Nephron progenitor cell (in vitro differentiated cells): ENCODE measurements around the gene XAF1.

ENCODE experiments used
- DNase-seq: peaks from one replicate; pipeline ENCODE4 v3.0.0; 2021
- H3K27ac Mint-ChIP-seq: 2 replicates; pipeline ENCODE4 v1.8.0; 2021; ENCODE audit warnings: mild to moderate bottlenecking, moderate library complexity, mixed read lengths
- H3K27me3 Mint-ChIP-seq: 2 replicates; pipeline ENCODE4 v1.8.0; 2021; ENCODE audit warnings: mild to moderate bottlenecking, low read depth, mixed read lengths; ENCODE audit not compliant: poor library complexity
- H3K36me3 Mint-ChIP-seq: 2 replicates; pipeline ENCODE4 v1.8.0; 2021; ENCODE audit warnings: low read depth, mixed read lengths
- H3K4me1 Mint-ChIP-seq: 2 replicates; pipeline ENCODE4 v1.8.0; 2021; ENCODE audit warnings: mixed read lengths
- H3K4me3 Mint-ChIP-seq: 2 replicates; pipeline ENCODE4 v1.8.0; 2021; ENCODE audit warnings: mild to moderate bottlenecking, moderate library complexity, mixed read lengths
- H3K9me3 Mint-ChIP-seq: 2 replicates; pipeline ENCODE4 v1.8.0; 2021; ENCODE audit warnings: mild to moderate bottlenecking, moderate library complexity, mixed read lengths
- CTCF ChIP-seq: fragments of 200-600 bp; sonication (generic); IDR thresholded peaks from 2 replicates; pipeline ENCODE4 v1.5.0; 2021; ENCODE audit warnings: antibody characterized with exemption

Gene XAF1

DNA sequence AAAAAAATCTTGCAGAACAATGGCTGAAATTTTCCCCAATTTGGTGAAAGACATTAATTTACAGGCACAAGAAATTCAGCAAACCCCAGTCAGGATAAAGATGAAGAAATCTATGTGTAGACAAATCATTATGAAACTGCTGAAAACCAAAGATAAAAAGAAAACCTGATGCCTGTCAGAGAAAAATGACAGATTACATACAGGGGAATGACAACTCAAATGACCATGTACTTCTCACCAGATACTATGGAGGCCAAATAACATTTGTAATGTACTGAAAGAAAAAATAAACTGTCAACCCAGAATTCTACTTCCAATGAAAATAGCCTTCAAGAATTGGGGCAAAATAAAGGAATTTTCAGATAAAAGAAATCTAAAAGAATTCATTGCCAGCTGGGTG lies 7.2 kb upstream of the XAF1 start:
- H3K4me3 Mint-ChIP-seq: no peak overlapping the region
- H3K9me3 Mint-ChIP-seq: peaks cover 4% of the 10 kb centered on the region
- DNase-seq: no peak
- no peaks in the 10 kb centered on the region for H3K36me3 Mint-ChIP-seq
- H3K27ac Mint-ChIP-seq: no peak overlapping the region
- H3K4me1 Mint-ChIP-seq: peaks cover 12% of the 10 kb centered on the region
- peaks cover 34% of the 10 kb centered on the region for H3K27me3 Mint-ChIP-seq
- no peak for TF ChIP-seq CTCF

GRCh38 chr17:6749519-6749918 lies 6.3 kb upstream of the XAF1 start:
- Mint-ChIP-seq H3K27me3 (peaks cover 33% of the 10 kb centered on the region), H3K4me3 (no peak overlapping the region), H3K36me3 (no peaks in the 10 kb centered on the region), H3K27ac (no peak overlapping the region), H3K9me3 (peaks cover 4% of the 10 kb centered on the region), H3K4me1 (peaks cover 12% of the 10 kb centered on the region)
- no peak for DNase-seq
- no peak for TF ChIP-seq CTCF

DNA sequence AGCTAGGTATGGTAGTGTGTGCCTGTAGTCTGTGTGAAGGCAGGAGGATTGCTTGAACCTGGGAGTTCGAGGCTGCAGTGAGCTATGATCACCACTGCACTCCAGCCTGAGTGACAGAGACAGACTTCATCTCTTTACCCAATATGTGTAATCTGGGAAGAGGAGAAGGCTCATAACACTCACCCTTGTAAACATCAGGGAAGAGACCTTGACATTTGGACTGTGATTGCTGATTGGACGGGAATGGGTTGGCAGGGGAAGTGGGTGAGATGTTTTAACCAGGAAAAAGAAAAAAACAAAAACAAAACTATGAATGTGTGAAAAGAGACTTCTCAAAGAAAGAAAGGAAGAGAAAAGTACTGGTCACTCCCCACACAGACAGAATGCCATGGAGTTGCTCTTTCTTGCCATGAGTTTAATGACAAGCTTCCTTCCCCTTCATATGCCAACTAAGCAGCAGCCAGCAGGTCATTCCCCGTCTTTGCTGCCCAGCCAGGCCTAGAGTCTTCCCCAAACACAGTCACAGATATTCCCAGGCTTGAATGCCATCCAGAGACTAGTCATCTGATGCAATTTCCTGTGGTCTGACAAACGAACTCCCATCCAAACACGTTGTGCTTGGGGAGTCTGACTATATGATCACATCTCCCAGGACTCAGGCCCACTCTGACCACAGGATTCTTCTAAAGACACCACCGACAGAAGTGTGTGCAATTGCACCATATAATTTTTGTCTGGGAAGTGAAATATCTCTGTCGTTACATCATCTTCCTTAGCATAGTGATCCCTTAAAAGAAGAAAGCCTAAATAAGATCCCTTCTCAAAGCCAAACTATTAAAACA lies 3.6 kb upstream of the XAF1 start:
- peaks cover 25% of the 10 kb centered on the region for H3K4me1 Mint-ChIP-seq
- no peak overlapping the region for H3K27ac Mint-ChIP-seq
- H3K4me3 Mint-ChIP-seq: no peak overlapping the region
- no peak for TF ChIP-seq CTCF
- DNase-seq: no peak
- no peaks in the 10 kb centered on the region for H3K36me3 Mint-ChIP-seq
- peaks cover 32% of the 10 kb centered on the region for H3K27me3 Mint-ChIP-seq
- no peaks in the 10 kb centered on the region for H3K9me3 Mint-ChIP-seq

DNA sequence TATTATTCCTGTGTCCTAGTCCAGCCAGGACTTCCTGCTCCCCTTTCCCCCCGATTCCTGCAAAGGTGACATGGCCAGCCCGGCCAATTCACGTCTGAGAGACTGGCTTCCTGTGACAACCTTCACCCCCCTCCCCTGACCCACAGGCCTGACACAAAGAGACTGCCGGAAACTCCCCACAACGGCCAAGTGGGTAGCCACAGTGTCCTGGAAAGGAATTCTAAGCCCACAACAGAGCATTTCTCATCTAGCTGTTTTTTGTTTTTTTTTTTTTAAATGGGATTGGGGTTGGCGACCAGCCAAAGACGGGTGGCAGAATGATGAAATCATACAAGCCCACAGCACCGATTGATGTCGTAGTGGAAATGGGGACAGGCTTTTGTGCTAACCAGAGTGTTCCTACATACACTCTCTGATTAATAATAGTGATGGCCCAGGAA lies 2.8 kb upstream of the XAF1 start:
- Mint-ChIP-seq H3K4me1 (peaks cover 25% of the 10 kb centered on the region), H3K4me3 (no peak overlapping the region), H3K36me3 (no peaks in the 10 kb centered on the region), H3K27me3 (peaks cover 29% of the 10 kb centered on the region), H3K27ac (no peak overlapping the region), H3K9me3 (no peaks in the 10 kb centered on the region)
- DNase-seq: no peak
- TF ChIP-seq CTCF: no peak

- peaks cover 25% of the 10 kb centered on the region for H3K4me1 Mint-ChIP-seq
- DNase-seq: no peak
- peaks cover 26% of the 10 kb centered on the region for H3K27me3 Mint-ChIP-seq
- no peak overlapping the region for H3K4me3 Mint-ChIP-seq
- no peak for TF ChIP-seq CTCF
- H3K9me3 Mint-ChIP-seq: no peaks in the 10 kb centered on the region
- H3K27ac Mint-ChIP-seq: no peak overlapping the region
- H3K36me3 Mint-ChIP-seq: no peaks in the 10 kb centered on the region
These were observed 2.3 kb upstream of the XAF1 start for GRCh38 chr17:6753546-6753945.

DNA sequence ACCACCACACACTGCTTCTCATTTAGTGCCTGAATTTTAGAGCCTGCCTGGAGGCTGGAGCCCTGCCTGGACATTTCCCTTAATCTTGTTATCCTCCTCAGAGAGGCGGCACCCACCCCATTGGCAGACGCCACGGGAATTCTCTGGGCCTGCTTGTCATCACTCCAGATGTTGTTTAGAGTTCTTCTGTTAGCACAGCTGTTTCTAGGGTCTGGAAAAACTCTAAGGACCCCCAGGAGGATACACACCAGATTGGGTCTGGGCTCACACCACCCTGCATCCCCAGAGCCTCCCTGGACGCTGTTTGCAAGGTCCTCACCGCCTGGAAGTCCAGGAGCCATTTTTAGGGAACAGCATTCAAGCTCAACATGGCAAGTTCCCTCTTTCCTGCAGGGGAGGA lies 565 bp upstream of the XAF1 start:
- H3K9me3 Mint-ChIP-seq: no peaks in the 10 kb centered on the region
- H3K36me3 Mint-ChIP-seq: no peaks in the 10 kb centered on the region
- peaks cover 32% of the 10 kb centered on the region for H3K27me3 Mint-ChIP-seq
- TF ChIP-seq CTCF: no peak
- H3K27ac Mint-ChIP-seq: no peak overlapping the region
- DNase-seq: no peak
- H3K4me3 Mint-ChIP-seq: no peak overlapping the region
- H3K4me1 Mint-ChIP-seq: peaks cover 25% of the 10 kb centered on the region
